ENCODE results near the gene DEGS1. TPM values are rescaled to one million over a fixed set of nuclear protein-coding genes. Genes with fewer than 3 reads are reported as not detected.

The DEGS1 gene
- total and polyA plus RNA-seq, 2 of the 4 experiments (the other 2 are of a cell fraction) = 54.8 to 109 TPM

DNA sequence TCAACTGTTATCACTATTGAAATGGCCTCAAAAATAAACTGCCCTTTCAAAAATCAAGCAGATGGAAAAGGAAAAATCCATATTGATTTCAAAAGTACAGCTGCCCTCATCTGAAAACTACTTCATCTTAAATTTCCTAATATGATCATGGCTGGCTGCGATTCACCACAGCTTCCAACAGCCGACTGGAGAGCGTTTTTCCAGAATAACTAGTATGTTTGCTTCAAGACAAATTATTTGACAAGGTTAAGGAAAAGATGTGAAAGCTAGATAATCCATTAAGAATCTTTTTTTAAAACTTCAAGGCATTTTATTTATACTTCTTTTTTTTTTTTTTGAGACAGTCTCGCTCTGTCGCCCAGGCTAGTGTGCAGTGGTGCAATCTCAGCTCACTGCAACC is 4.1 kb upstream of the DEGS1 start:
- Histone ChIP-seq H3K9ac (ENCODE audit: low read depth, low read length) (no peak overlapping the region), H2BK5ac (ENCODE audit: low read depth, low read length, poor library complexity, severe bottlenecking) (no peak overlapping the region), H3K36me3 (ENCODE audit: control insufficient read depth, insufficient read depth, low read length) (no peaks in the 10 kb centered on the region), H3K4me2 (ENCODE audit: low read depth, low read length) (no peak overlapping the region), H2BK20ac (ENCODE audit: low read depth, low read length) (no peak overlapping the region), H2BK15ac (ENCODE audit: low read depth, low read length) (no peak overlapping the region), H4K91ac (ENCODE audit: insufficient read depth, low read depth, low read length) (no peak overlapping the region), H3K56ac (ENCODE audit: extremely low read depth, insufficient read depth, low read length) (no peak overlapping the region), H2AFZ (replicated peaks; ENCODE audit: low read length, poor library complexity) (no peak overlapping the region), H3K23ac (ENCODE audit: low read depth, low read length) (no peak overlapping the region), H3K4me3 (ENCODE audit: insufficient read depth, low read depth, low read length) (no peak overlapping the region), H3K9me1 (ENCODE audit: insufficient read depth, low read length) (no peaks in the 10 kb centered on the region), H3K79me1 (ENCODE audit: low read depth in 1 of 2, low read length in 2 of 2) (peaks cover 0 to 7% of the 10 kb centered on the region in 2 experiments; a peak in 2 of 4 replicates), H4K8ac (ENCODE audit: low read depth in 2 of 2, low read length in 2 of 2) (no peak overlapping the region), H2AK9ac (replicated peaks; ENCODE audit: low read depth, low read length, poor library complexity) (no peak overlapping the region), H2AK5ac (ENCODE audit: low read depth, low read length) (no peak overlapping the region), H3K27me3 (ENCODE audit: control insufficient read depth, insufficient read depth, low read length) (no peaks in the 10 kb centered on the region), H3K9me3 (ENCODE audit: control insufficient read depth, insufficient read depth, low read length) (no peaks in the 10 kb centered on the region), H3K14ac (replicated peaks; ENCODE audit: low read depth, low read length) (no peak overlapping the region), H3K18ac (ENCODE audit: low read depth, low read length) (no peak overlapping the region), H3K4me1 (ENCODE audit: control insufficient read depth, insufficient read depth, low read length) (no peaks in the 10 kb centered on the region), H4K5ac (ENCODE audit: low read depth, low read length) (no peak overlapping the region), H3K27ac (ENCODE audit: insufficient read depth, low read length) (no peak overlapping the region), H2BK120ac (ENCODE audit: low read depth, low read length) (no peak overlapping the region), H3K4ac (ENCODE audit: low read depth, low read length) (no peak overlapping the region), H4K20me1 (ENCODE audit: insufficient read depth, low read length) (no peaks in the 10 kb centered on the region; the same call in 1 of the 2 replicates)
- ATAC-seq (ENCODE audit: low read depth) = no peak
- in situ Hi-C loops (cut with MboI; ENCODE audit: low sequenced_read_pairs) = no loop called here
- ChIA-PET POLR2A (ENCODE audit: unreplicated experiment) (no interaction called here), CTCF (no interaction called here)
- intact Hi-C loops (cut with micrococcal nuclease) = no loop called here
- no peak for TF ChIP-seq BHLHE40 (IDR thresholded peaks at IDR 0.05; ENCODE audit: low read depth, low read length)
- TF ChIP-seq, protein P1, sequence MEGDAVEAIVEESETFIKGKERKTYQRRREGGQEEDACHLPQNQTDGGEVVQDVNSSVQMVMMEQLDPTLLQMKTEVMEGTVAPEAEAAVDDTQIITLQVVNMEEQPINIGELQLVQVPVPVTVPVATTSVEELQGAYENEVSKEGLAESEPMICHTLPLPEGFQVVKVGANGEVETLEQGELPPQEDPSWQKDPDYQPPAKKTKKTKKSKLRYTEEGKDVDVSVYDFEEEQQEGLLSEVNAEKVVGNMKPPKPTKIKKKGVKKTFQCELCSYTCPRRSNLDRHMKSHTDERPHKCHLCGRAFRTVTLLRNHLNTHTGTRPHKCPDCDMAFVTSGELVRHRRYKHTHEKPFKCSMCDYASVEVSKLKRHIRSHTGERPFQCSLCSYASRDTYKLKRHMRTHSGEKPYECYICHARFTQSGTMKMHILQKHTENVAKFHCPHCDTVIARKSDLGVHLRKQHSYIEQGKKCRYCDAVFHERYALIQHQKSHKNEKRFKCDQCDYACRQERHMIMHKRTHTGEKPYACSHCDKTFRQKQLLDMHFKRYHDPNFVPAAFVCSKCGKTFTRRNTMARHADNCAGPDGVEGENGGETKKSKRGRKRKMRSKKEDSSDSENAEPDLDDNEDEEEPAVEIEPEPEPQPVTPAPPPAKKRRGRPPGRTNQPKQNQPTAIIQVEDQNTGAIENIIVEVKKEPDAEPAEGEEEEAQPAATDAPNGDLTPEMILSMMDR (conservative IDR thresholded peaks at IDR 0.05; ENCODE audit: low read depth, low read length) = no peak
- no peak for TF ChIP-seq RCOR1 (IDR thresholded peaks at IDR 0.05; ENCODE audit: insufficient replicate concordance, low read length)
- TF ChIP-seq FOS (IDR thresholded peaks at IDR 0.05; ENCODE audit: low read depth, low read length) = no peak
- WGBS, 2 experiments (ENCODE audit: extremely low coverage in 2 of 2, insufficient read length in 1 of 2) = no CpG with 5 or more reads among the region's 5 CpGs
- BruUV-seq (replicated peaks) = no TSS peak
- dilution Hi-C loops (cut with HindIII; ENCODE audit: low sequenced_read_pairs, unreplicated experiment) = no loop called here
- no peak for DNase-seq

Data from IMR-90 (cell line).